GM23248 (cell line): Measurements from ENCODE around the gene YAF2.

ENCODE experiments used
- EZH2 ChIP-seq: fragments of 200-600 bp; sonication (generic); IDR thresholded peaks from 2 replicates; pipeline ENCODE4 v1.6.1; 2018; ENCODE audit warnings: antibody characterized with exemption, mild to moderate bottlenecking; ENCODE audit not compliant: insufficient read depth, poor library complexity, severe bottlenecking
- EZH2phosphoT487 ChIP-seq: fragments of 200-600 bp; sonication (generic); IDR thresholded peaks from 2 replicates; pipeline ENCODE4 v1.6.1; 2018; ENCODE audit warnings: antibody characterized with exemption, moderate library complexity, mild to moderate bottlenecking, low read depth; ENCODE audit not compliant: insufficient read depth

- TF ChIP-seq EZH2phosphoT487 (no peak), EZH2 (no peak)
These were observed 33.7 kb downstream of the YAF2 start for GRCh38 chr12:42204362-42204761.
